Endothelial cell of umbilical vein (primary cell): Measurements from ENCODE around the gene APCDD1.

Experiments
- EZH2 ChIP-seq: IDR thresholded peaks from 2 replicates; pipeline ENCODE4 v1.6.1; 2012; ENCODE audit warnings: borderline replicate concordance, low read depth, mild to moderate bottlenecking, moderate library complexity, low read length, inconsistent platforms; ENCODE audit not compliant: severe bottlenecking
- TF ChIP-seq, protein P1 (sequence below), 2 donors: IDR thresholded peaks; 1 replicate in 1 of 2; 2 replicates in 1 of 2; pipeline ENCODE4 v1.5.1; 2011; ENCODE audit warnings: low read length in 2 of 2, mild to moderate bottlenecking in 2 of 2, moderate library complexity in 2 of 2, control low read depth in 1 of 2, inconsistent platforms in 1 of 2, low read depth in 1 of 2; ENCODE audit not compliant: insufficient read depth in 1 of 2; ENCODE audit errors: extremely low read depth in 1 of 2

DNA sequence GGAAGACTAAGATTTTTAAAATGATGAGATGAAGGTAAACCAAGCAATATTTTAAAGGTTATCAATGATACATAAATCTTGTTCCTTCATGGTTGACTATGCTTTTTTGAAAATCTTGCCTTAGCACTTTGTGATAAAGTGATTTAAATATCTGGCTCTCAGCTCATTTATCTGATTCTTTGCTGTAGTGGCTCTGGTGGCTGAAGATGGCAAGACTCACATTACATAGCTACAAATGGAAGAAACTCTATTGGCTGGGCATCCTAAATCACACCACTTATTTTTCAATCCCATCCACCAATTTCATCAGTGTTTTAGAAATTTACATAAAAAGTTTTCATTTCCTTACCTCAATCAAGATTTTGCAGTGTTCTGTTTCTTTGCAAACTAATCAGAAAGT is 16.6 kb upstream of the APCDD1 start:
- TF ChIP-seq, protein P1, sequence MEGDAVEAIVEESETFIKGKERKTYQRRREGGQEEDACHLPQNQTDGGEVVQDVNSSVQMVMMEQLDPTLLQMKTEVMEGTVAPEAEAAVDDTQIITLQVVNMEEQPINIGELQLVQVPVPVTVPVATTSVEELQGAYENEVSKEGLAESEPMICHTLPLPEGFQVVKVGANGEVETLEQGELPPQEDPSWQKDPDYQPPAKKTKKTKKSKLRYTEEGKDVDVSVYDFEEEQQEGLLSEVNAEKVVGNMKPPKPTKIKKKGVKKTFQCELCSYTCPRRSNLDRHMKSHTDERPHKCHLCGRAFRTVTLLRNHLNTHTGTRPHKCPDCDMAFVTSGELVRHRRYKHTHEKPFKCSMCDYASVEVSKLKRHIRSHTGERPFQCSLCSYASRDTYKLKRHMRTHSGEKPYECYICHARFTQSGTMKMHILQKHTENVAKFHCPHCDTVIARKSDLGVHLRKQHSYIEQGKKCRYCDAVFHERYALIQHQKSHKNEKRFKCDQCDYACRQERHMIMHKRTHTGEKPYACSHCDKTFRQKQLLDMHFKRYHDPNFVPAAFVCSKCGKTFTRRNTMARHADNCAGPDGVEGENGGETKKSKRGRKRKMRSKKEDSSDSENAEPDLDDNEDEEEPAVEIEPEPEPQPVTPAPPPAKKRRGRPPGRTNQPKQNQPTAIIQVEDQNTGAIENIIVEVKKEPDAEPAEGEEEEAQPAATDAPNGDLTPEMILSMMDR (IDR thresholded peaks at IDR 0.05; ENCODE audit: extremely low read depth in 1 of 2, insufficient read depth in 1 of 2, low read depth in 1 of 2, low read length in 2 of 2): peak in 1 of 2 donors; percentile 8
- no peak for TF ChIP-seq EZH2
